HepG2 (cell line): ENCODE results near the gene BEST2. TPM values are rescaled to one million over a fixed set of nuclear protein-coding genes. Genes with fewer than 3 reads are reported as not detected.
A peak's percentile ranks its signal among the peaks of the same experiment; 100 is the strongest.

Experiments
- ATF4 ChIP-seq, 2 experiments: fragments of 450-650 bp in 1 of 2; sonication (generic) in 1 of 2; formaldehyde crosslinking; IDR thresholded peaks; 2 replicates each; pipeline versions ENCODE4 v1.5.0 to v1.8.0; 2020 to 2022; ENCODE audit warnings: mild to moderate bottlenecking in 1 of 2, missing genetic modification reagents in 1 of 2
- CENPBD1 ChIP-seq: sonication (generic); formaldehyde crosslinking; IDR thresholded peaks from 2 replicates; pipeline ENCODE4 v1.8.0; 2022; ENCODE audit warnings: missing genetic modification reagents, low read depth, mild to moderate bottlenecking, borderline replicate concordance
- DNMT3B ChIP-seq: conservative IDR thresholded peaks from 2 replicates; pipeline ENCODE4 v1.6.1; 2016; ENCODE audit warnings: missing biosample characterization, control low read depth
- HDAC2 ChIP-seq: sonication (generic); formaldehyde crosslinking; IDR thresholded peaks from 2 replicates; pipeline ENCODE4 v1.4.0; 2020; ENCODE audit warnings: missing genetic modification reagents
- HNRNPUL1 ChIP-seq: fragments of 200-400 bp; formaldehyde crosslinking; IDR thresholded peaks from 2 replicates; pipeline ENCODE4 v1.6.1; 2017; ENCODE audit warnings: low read depth, mild to moderate bottlenecking, low read length, moderate library complexity
- MIER3 ChIP-seq: IDR thresholded peaks from 2 replicates; pipeline ENCODE4 v1.6.1; 2016; ENCODE audit warnings: missing compliant biosample characterization, borderline replicate concordance
- MXD4 ChIP-seq: IDR thresholded peaks from 2 replicates; pipeline ENCODE4 v1.6.1; 2016; ENCODE audit warnings: mild to moderate bottlenecking, missing biosample characterization, missing genetic modification reagents
- NCOA5 ChIP-seq: sonication (generic); formaldehyde crosslinking; IDR thresholded peaks from 2 replicates; pipeline ENCODE4 v1.4.0; 2020; ENCODE audit warnings: missing genetic modification reagents
- SIN3B ChIP-seq: fragments of 150-350 bp; IDR thresholded peaks from 2 replicates; pipeline ENCODE4 v1.6.1; 2014; ENCODE audit warnings: low read length
- THAP11 ChIP-seq: IDR thresholded peaks from 2 replicates; pipeline ENCODE4 v1.6.1; 2016; ENCODE audit warnings: missing biosample characterization, missing genetic modification reagents
- THAP7 ChIP-seq: sonication (generic); formaldehyde crosslinking; IDR thresholded peaks from 2 replicates; pipeline ENCODE4 v1.8.1; 2023; ENCODE audit warnings: mild to moderate bottlenecking, missing genetic modification reagents
- ZFP36L2 ChIP-seq: sonication (generic); formaldehyde crosslinking; IDR thresholded peaks from 2 replicates; pipeline ENCODE4 v1.4.0; 2020; ENCODE audit warnings: missing genetic modification reagents
- ZFY ChIP-seq: sonication (generic); formaldehyde crosslinking; IDR thresholded peaks from 2 replicates; pipeline ENCODE4 v1.4.0; 2020; ENCODE audit warnings: missing genetic modification reagents
- ZMYM3 ChIP-seq: sonication (generic); formaldehyde crosslinking; IDR thresholded peaks from 2 replicates; pipeline ENCODE4 v1.5.1; 2020; ENCODE audit warnings: mild to moderate bottlenecking, missing genetic modification reagents
- ZNF205 ChIP-seq: IDR thresholded peaks from 2 replicates; pipeline ENCODE4 v1.6.1; 2018; ENCODE audit warnings: missing biosample characterization, missing genetic modification reagents
- ZNF282 ChIP-seq: fragments of 450-650 bp; IDR thresholded peaks from 2 replicates; pipeline ENCODE4 v1.6.1; 2018; ENCODE audit not compliant: partially characterized antibody
- ZNF589 ChIP-seq: sonication (generic); formaldehyde crosslinking; conservative IDR thresholded peaks from 2 replicates; pipeline ENCODE4 v1.8.0; 2022; ENCODE audit warnings: mild to moderate bottlenecking, moderate library complexity, missing genetic modification reagents
- ZNF605 ChIP-seq: sonication (generic); formaldehyde crosslinking; IDR thresholded peaks from 2 replicates; pipeline ENCODE4 v1.8.0; 2022; ENCODE audit warnings: mild to moderate bottlenecking, missing genetic modification reagents
- ZNF660 ChIP-seq: sonication (generic); formaldehyde crosslinking; IDR thresholded peaks from 2 replicates; pipeline ENCODE4 v1.5.1; 2020; ENCODE audit warnings: mild to moderate bottlenecking, low read depth, missing genetic modification reagents, borderline replicate concordance
- ZNF75D ChIP-seq: sonication (generic); formaldehyde crosslinking; IDR thresholded peaks from 2 replicates; pipeline ENCODE4 v1.8.1; 2023; ENCODE audit warnings: missing genetic modification reagents, mild to moderate bottlenecking, borderline replicate concordance
- ZNF800 ChIP-seq: sonication (generic); formaldehyde crosslinking; IDR thresholded peaks from 2 replicates; pipeline ENCODE4 v1.4.0; 2020; ENCODE audit warnings: missing genetic modification reagents
- ZSCAN31 ChIP-seq: sonication (generic); formaldehyde crosslinking; IDR thresholded peaks from 2 replicates; pipeline ENCODE4 v1.5.0; 2020; ENCODE audit warnings: low read depth, mild to moderate bottlenecking, missing genetic modification reagents
- polyA plus RNA-seq, 8 experiments: library from polyadenylated mRNA; depleted of rRNA in 3 of 8; stranded (reverse) in 7 of 8; unstranded in 1 of 8; fragments of >200 nt; fragmentation: Illumina TruSeq in 4 of 8; extraction: Trizol in 4 of 8; gene quantifications; 2 replicates each; pipeline versions ENCODE4 v1.2.1 to v1.2.3, GENCODE V29; 2011 to 2016; ENCODE audit warnings: low read depth in 4 of 8, missing spikeins in 1 of 8, mixed read lengths in 1 of 8; ENCODE audit not compliant: insufficient read depth in 1 of 8
- total RNA-seq, 5 experiments: library from RNA; depleted of rRNA; stranded (reverse); fragments of >200 nt; fragmentation: Illumina TruSeq; extraction: Trizol; gene quantifications; 2 replicates each; pipeline ENCODE4 v1.2.3, GENCODE V29; 2016; ENCODE audit warnings: low read depth in 1 of 5
- TF ChIP-seq, protein P1 (sequence below): sonication (generic); formaldehyde crosslinking; IDR thresholded peaks from 2 replicates; pipeline ENCODE4 v1.5.0; 2020; ENCODE audit warnings: missing genetic modification reagents, mild to moderate bottlenecking, borderline replicate concordance

The BEST2 gene
- total and polyA plus RNA-seq, 2 of the 13 experiments (the other 11 are each of a cell fraction or from before 2014, with no cell fraction given) = not detected

DNA sequence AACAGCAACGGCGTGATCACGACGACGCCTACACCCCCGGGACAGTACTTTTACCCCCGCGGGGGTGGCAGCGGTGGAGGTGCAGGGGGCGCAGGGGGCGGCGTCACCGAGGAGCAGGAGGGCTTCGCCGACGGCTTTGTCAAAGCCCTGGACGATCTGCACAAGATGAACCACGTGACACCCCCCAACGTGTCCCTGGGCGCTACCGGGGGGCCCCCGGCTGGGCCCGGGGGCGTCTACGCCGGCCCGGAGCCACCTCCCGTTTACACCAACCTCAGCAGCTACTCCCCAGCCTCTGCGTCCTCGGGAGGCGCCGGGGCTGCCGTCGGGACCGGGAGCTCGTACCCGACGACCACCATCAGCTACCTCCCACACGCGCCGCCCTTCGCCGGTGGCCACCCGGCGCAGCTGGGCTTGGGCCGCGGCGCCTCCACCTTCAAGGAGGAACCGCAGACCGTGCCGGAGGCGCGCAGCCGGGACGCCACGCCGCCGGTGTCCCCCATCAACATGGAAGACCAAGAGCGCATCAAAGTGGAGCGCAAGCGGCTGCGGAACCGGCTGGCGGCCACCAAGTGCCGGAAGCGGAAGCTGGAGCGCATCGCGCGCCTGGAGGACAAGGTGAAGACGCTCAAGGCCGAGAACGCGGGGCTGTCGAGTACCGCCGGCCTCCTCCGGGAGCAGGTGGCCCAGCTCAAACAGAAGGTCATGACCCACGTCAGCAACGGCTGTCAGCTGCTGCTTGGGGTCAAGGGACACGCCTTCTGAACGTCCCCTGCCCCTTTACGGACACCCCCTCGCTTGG lies 40.7 kb downstream of the BEST2 start (continued):
- TF ChIP-seq ZFY (CRISPR knock-in tag) (peak; percentile 72), THAP7 (CRISPR knock-in tag) (no peak), ZNF605 (CRISPR knock-in tag) (peak; percentile 34; the same call in 1 of the 2 replicates), HNRNPUL1 (no peak), SIN3B (no peak), ZFP36L2 (no peak), THAP11 (CRISPR knock-in tag) (peak; percentile 71), ZNF75D (CRISPR knock-in tag) (no peak), ATF4 (CRISPR knock-in tag; IDR thresholded peaks at IDR 0.05) (no peak), NCOA5 (CRISPR knock-in tag) (0 out of 2 replicates have a peak, but pooled peaks have one; percentile 35), ZSCAN31 (0 out of 2 replicates have a peak, but pooled peaks have one; percentile 49), MXD4 (peak; percentile 67), ZNF589 (no peak), HDAC2 (CRISPR knock-in tag) (peak; percentile 60), CENPBD1 (CRISPR knock-in tag) (no peak), DNMT3B (CRISPR knock-in tag) (no peak), ZNF205 (CRISPR knock-in tag) (peak; percentile 38; the same call in 1 of the 2 replicates), ZMYM3 (CRISPR knock-in tag) (peak; percentile 34; the same call in 1 of the 2 replicates), MIER3 (0 out of 2 replicates have a peak, but pooled peaks have one; percentile 32), ZNF800 (CRISPR knock-in tag) (peak; percentile 98), ZNF282 (no peak), ZNF660 (CRISPR knock-in tag) (no peak)
- TF ChIP-seq, protein P1, sequence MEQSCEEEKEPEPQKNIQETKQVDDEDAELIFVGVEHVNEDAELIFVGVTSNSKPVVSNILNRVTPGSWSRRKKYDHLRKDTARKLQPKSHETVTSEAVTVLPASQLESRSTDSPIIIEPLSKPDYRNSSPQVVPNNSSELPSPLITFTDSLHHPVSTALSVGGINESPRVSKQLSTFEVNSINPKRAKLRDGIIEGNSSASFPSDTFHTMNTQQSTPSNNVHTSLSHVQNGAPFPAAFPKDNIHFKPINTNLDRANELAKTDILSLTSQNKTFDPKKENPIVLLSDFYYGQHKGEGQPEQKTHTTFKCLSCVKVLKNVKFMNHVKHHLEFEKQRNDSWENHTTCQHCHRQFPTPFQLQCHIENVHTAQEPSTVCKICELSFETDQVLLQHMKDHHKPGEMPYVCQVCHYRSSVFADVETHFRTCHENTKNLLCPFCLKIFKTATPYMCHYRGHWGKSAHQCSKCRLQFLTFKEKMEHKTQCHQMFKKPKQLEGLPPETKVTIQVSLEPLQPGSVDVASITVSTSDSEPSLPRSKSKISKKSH (CRISPR knock-in tag) = peak; percentile 80; the same call in 1 of the 2 replicates
